Mucosa of descending colon (tissue), 3 donors: Measurements from ENCODE around the gene CIDEA. TPM values are rescaled to one million over a fixed set of nuclear protein-coding genes. Genes with fewer than 3 reads are reported as not detected.

Source experiments
- ATAC-seq: fragments of 200-7000 bp; cut with Tn5 transposase; one replicate; pipeline ENCODE4 v1.9.1; 2020; ENCODE audit warnings: mild to moderate bottlenecking, moderate library complexity
- DNase-seq, 3 donors: peaks; one replicate each; pipeline ENCODE4 v3.0.0-alpha.2; 2020
- H3K36me3 ChIP-seq: fragments of 200-600 bp; one replicate; pipeline ENCODE4 v1.8.0; 2021; ENCODE audit warnings: low read depth, mild to moderate bottlenecking
- H3K4me1 ChIP-seq: fragments of 200-600 bp; one replicate; pipeline ENCODE4 v1.8.0; 2021; ENCODE audit warnings: low read depth, mild to moderate bottlenecking
- H3K4me3 ChIP-seq: fragments of 200-600 bp; one replicate; pipeline ENCODE4 v1.8.0; 2021; ENCODE audit warnings: mild to moderate bottlenecking
- H3K9me3 ChIP-seq: fragments of 200-600 bp; one replicate; pipeline ENCODE4 v1.8.0; 2021; ENCODE audit warnings: mild to moderate bottlenecking
- intact Hi-C, 2 donors: fragments of 100-400 bp; cut with DNase I in 1 of 2; cut with micrococcal nuclease in 1 of 2; formaldehyde crosslinking; loops; one replicate each; pipeline versions ENCODE4 v1.11.0 to v1.11.1; 2022; cut with DNase I, micrococcal nuclease
- total RNA-seq, 3 donors: library from RNA; stranded (reverse); fragmentation: NEBNext Ultra II Directional in 2 of 3; extraction: Animal tissue kit (Norgen Biotek cat#: 25700) in 2 of 3; gene quantifications; one replicate each; pipeline versions ENCODE4 v1.2.1 to v1.2.4, GENCODE V29; 2021 to 2023
- TF ChIP-seq, protein P1 (sequence below): fragments of 200-600 bp; IDR thresholded peaks from one replicate; pipeline ENCODE4 v1.8.0; 2022; ENCODE audit warnings: antibody characterized with exemption, mild to moderate bottlenecking
- donor health status: DM: no; HTN: no; CAD: no; lungs with moderate emphysema.
- donor health status: DM: no; HTN: no; CAD: no.
- donor health status: DM: no; HTN: yes; CAD: no.

Gene CIDEA
- total RNA-seq, 3 donors from 2014 or later = 0.58 to 0.98 TPM; not detected in 1

- H3K4me3 ChIP-seq = no peak overlapping the region
- TF ChIP-seq, protein P1, sequence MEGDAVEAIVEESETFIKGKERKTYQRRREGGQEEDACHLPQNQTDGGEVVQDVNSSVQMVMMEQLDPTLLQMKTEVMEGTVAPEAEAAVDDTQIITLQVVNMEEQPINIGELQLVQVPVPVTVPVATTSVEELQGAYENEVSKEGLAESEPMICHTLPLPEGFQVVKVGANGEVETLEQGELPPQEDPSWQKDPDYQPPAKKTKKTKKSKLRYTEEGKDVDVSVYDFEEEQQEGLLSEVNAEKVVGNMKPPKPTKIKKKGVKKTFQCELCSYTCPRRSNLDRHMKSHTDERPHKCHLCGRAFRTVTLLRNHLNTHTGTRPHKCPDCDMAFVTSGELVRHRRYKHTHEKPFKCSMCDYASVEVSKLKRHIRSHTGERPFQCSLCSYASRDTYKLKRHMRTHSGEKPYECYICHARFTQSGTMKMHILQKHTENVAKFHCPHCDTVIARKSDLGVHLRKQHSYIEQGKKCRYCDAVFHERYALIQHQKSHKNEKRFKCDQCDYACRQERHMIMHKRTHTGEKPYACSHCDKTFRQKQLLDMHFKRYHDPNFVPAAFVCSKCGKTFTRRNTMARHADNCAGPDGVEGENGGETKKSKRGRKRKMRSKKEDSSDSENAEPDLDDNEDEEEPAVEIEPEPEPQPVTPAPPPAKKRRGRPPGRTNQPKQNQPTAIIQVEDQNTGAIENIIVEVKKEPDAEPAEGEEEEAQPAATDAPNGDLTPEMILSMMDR = no peak
- H3K9me3 ChIP-seq = no peaks in the 10 kb centered on the region
- H3K4me1 ChIP-seq = no peaks in the 10 kb centered on the region
- intact Hi-C loops = no loop called here
- ATAC-seq = no peak
- no peak for DNase-seq
- H3K36me3 ChIP-seq = no peaks in the 10 kb centered on the region
Observed at GRCh38 chr18:12279781-12280531, 25.8 kb downstream of the CIDEA start.

DNA sequence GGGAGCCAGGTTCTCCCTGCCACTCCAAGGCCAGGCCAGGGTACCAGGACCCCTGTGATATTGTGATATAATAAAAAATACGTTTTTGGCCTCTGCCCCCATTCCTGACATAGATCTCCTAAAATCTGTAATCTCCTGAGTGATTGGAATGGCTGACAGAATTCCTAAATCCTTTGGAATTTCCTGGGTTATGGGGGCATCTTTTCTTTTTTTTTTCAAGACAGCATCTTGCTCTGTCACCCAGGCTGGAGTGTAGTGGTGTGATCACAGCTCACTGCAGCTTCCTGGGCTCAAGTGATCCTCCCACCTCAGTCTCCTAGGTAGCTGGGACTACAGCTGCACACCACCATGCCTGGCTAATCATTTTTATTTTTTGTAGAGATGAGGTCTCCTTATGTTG is 27.7 kb downstream of the CIDEA start:
- DNase-seq (no peak), ATAC-seq (no peak)
- Histone ChIP-seq H3K4me1 (no peaks in the 10 kb centered on the region), H3K36me3 (no peaks in the 10 kb centered on the region), H3K4me3 (no peak overlapping the region), H3K9me3 (no peaks in the 10 kb centered on the region)
- TF ChIP-seq, protein P1 = no peak
- intact Hi-C loops = no loop called here

- peaks cover 3% of the 10 kb centered on the region for H3K4me1 ChIP-seq
- H3K36me3 ChIP-seq = no peaks in the 10 kb centered on the region
- DNase-seq = no peak
- ATAC-seq = no peak
- H3K9me3 ChIP-seq = no peaks in the 10 kb centered on the region
- intact Hi-C loops = no loop called here
- no peak overlapping the region for H3K4me3 ChIP-seq
- TF ChIP-seq, protein P1 = no peak
Observed at GRCh38 chr18:12282442-12283039, 28.4 kb downstream of the CIDEA start.

DNA sequence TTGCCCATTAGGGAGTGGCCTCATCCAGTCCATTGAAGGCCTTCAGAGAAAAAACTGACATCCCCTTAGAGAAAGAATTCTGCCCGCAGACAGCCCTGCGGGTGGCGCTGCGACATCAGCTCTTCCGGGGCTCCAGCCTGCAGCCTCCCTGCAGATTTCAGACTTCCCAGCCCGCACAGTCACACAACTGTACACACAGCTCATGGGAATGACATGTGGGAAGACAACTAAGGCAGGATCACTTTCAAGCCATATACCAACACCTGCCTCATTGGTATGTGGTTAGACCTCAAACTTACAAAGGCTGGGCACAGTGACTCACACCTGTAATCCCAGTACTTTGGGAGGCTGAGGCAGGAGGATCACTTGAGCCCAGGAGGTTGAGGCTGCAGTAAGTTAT is 29.1 kb downstream of the CIDEA start:
- H3K36me3 ChIP-seq = no peaks in the 10 kb centered on the region
- peaks cover 10% of the 10 kb centered on the region for H3K4me1 ChIP-seq
- H3K4me3 ChIP-seq = no peak overlapping the region
- ATAC-seq (no peak), DNase-seq (no peak)
- no peaks in the 10 kb centered on the region for H3K9me3 ChIP-seq
- TF ChIP-seq, protein P1 = no peak
- intact Hi-C loops = no loop called here

- Histone ChIP-seq H3K4me1 (peaks cover 14% of the 10 kb centered on the region), H3K9me3 (no peaks in the 10 kb centered on the region), H3K4me3 (no peak overlapping the region), H3K36me3 (no peaks in the 10 kb centered on the region)
- intact Hi-C loops = no loop called here
- TF ChIP-seq, protein P1 = no peak
- no peak for ATAC-seq
- no peak for DNase-seq
Observed at GRCh38 chr18:12283666-12284065, 29.5 kb downstream of the CIDEA start.
